ENCODE results near the gene C2orf68.

GRCh38 chr2:85593023-85593422 lies 18.8 kb downstream of the C2orf68 start:
- TF ChIP-seq CTCF (IDR thresholded peaks at IDR 0.05) (no peak), REST (IDR thresholded peaks at IDR 0.05; ENCODE audit: insufficient read depth in 1 of 2, low read depth in 2 of 2, low read length in 1 of 2) (no peak), POLR2AphosphoS5 (IDR thresholded peaks at IDR 0.05; ENCODE audit: low read depth, low read length) (no peak), SIN3A (IDR thresholded peaks at IDR 0.05; ENCODE audit: borderline replicate concordance, insufficient read depth, low read depth, low read length) (no peak)

All from Panc1 (cell line).